Left lung (tissue), 10 donors: ENCODE results near the gene NTMT2. TPM values are rescaled to one million over a fixed set of nuclear protein-coding genes. Genes with fewer than 3 reads are reported as not detected.

Source experiments
- ATAC-seq: fragments of 200-7000 bp; cut with Tn5 transposase; one replicate; pipeline ENCODE4 v1.9.1; 2020; ENCODE audit warnings: moderate library complexity
- DNase-seq, 4 donors: peaks; one replicate each; pipeline ENCODE4 v3.0.0-alpha.2; 2013 to 2020
- H3K27ac ChIP-seq, 2 donors: fragments of 200-600 bp; sonication (generic) in 1 of 2; one replicate each; pipeline versions ENCODE4 v1.5.0 to v1.8.0; 2020 to 2021
- H3K27me3 ChIP-seq, 2 donors: fragments of 200-600 bp; sonication (generic) in 1 of 2; one replicate each; pipeline versions ENCODE4 v1.5.0 to v1.8.0; 2020 to 2021
- H3K36me3 ChIP-seq, 2 donors: fragments of 200-600 bp; sonication (generic) in 1 of 2; one replicate each; pipeline versions ENCODE4 v1.5.0 to v1.8.0; 2020 to 2021
- H3K4me1 ChIP-seq, 2 donors: fragments of 200-600 bp; one replicate each; pipeline ENCODE4 v1.8.0; 2021
- H3K4me3 ChIP-seq, 2 donors: fragments of 200-600 bp; sonication (generic) in 1 of 2; one replicate each; pipeline versions ENCODE4 v1.5.0 to v1.8.0; 2020 to 2021; ENCODE audit warnings: mild to moderate bottlenecking in 1 of 2
- H3K9me3 ChIP-seq, 2 donors: fragments of 200-600 bp; sonication (generic) in 1 of 2; one replicate each; pipeline versions ENCODE4 v1.5.0 to v1.8.0; 2020 to 2021
- CTCF ChIP-seq, 2 donors: fragments of 200-600 bp; sonication (generic) in 1 of 2; IDR thresholded peaks; one replicate each; pipeline versions ENCODE4 v1.5.0 to v1.8.0; 2021; ENCODE audit warnings: antibody characterized with exemption in 2 of 2
- intact Hi-C, 2 donors: fragments of 100-400 bp; cut with DNase I; formaldehyde crosslinking; loops; one replicate each; pipeline versions ENCODE4 v1.11.2 to v1.14.2; 2022
- polyA plus RNA-seq, 6 donors: library from polyadenylated mRNA; unstranded; fragments of 120-200 nt; gene quantifications; one replicate each; pipeline ENCODE4 v1.2.1, GENCODE V29; 2013; ENCODE audit not compliant: insufficient read length in 6 of 6
- total RNA-seq, 2 donors: library from RNA; stranded (reverse); fragmentation: NEBNext Ultra II Directional; extraction: Animal tissue kit (Norgen Biotek cat#: 25700); gene quantifications; one replicate each; pipeline ENCODE4 v1.2.1, GENCODE V29; 2021
- donor health status: DM: no; HTN: yes; CAD: no.
- donor health status: DM: no; HTN: no; CAD: no.

NTMT2 gene
- total and polyA plus RNA-seq, 8 donors: not detected

DNA sequence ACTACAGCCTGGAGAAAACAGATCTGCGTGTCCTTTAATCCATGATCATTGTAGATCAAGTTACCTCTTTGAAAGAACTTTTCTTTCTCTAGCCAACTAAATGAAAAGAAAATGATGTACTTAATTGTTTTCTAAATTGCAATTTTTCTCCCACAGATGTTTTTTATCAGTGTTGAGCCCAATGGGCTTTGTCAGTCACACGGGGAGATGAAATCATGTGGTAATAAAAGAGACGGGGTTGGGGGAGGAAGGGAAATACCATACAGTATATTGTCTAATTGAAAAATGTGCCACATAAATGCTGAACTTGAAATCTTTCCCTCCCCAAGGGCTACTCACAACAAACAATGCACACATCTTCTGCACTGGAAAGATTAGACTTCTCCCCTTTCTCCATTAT is 58.4 kb downstream of the NTMT2 start:
- DNase-seq: no peak
- no peak for TF ChIP-seq CTCF (IDR thresholded peaks at IDR 0.05)
- H3K4me3 ChIP-seq: no peak overlapping the region
- no peaks in the 10 kb centered on the region for H3K4me1 ChIP-seq
- no peak for ATAC-seq
- H3K27me3 ChIP-seq: no peaks in the 10 kb centered on the region
- no peak overlapping the region for H3K27ac ChIP-seq
- no peaks in the 10 kb centered on the region for H3K36me3 ChIP-seq
- intact Hi-C loops: no loop called here
- H3K9me3 ChIP-seq: peaks cover 0 to 4% of the 10 kb centered on the region in 2 donors

GRCh38 chr1:170205301-170205700 is 59.5 kb downstream of the NTMT2 start:
- no peaks in the 10 kb centered on the region for H3K27me3 ChIP-seq
- DNase-seq: no peak
- peaks cover 0 to 4% of the 10 kb centered on the region in 2 donors for H3K9me3 ChIP-seq
- ATAC-seq: no peak
- no peaks in the 10 kb centered on the region for H3K36me3 ChIP-seq
- H3K4me1 ChIP-seq: no peaks in the 10 kb centered on the region
- intact Hi-C loops: no loop called here
- H3K27ac ChIP-seq: no peak overlapping the region
- no peak for TF ChIP-seq CTCF (IDR thresholded peaks at IDR 0.05)
- H3K4me3 ChIP-seq: no peak overlapping the region

DNA sequence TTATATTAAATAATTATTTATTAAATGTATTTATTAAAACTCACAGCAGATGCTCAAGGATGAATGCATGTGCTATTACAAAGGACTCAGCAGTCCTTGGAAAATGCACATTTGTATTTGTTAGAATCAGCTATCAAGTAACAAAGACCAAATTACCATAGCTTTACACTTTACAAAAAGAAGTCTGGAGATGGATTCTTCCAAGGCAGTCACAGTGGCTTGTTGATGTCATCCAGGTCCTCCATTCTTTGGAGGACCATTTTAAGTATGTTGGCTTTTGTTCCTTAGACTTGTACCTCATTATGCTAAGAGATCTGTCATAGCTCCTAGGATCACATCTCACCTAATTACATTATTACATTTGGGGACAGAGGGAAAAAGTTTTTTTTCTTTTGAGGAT is 63.4 kb downstream of the NTMT2 start:
- ATAC-seq (no peak), DNase-seq (no peak)
- Histone ChIP-seq H3K4me3 (no peak overlapping the region), H3K4me1 (no peaks in the 10 kb centered on the region), H3K9me3 (peaks cover 0 to 4% of the 10 kb centered on the region in 2 donors), H3K27ac (no peak overlapping the region), H3K36me3 (no peaks in the 10 kb centered on the region), H3K27me3 (no peaks in the 10 kb centered on the region)
- intact Hi-C loops: no loop called here
- TF ChIP-seq CTCF (IDR thresholded peaks at IDR 0.05): no peak

- no peak for TF ChIP-seq CTCF (IDR thresholded peaks at IDR 0.05)
- H3K9me3 ChIP-seq: peaks cover 0 to 4% of the 10 kb centered on the region in 2 donors
- H3K4me1 ChIP-seq: no peaks in the 10 kb centered on the region
- no peak for DNase-seq
- ATAC-seq: no peak
- H3K4me3 ChIP-seq: no peak overlapping the region
- H3K36me3 ChIP-seq: no peaks in the 10 kb centered on the region
- H3K27me3 ChIP-seq: no peaks in the 10 kb centered on the region
- no peak overlapping the region for H3K27ac ChIP-seq
- intact Hi-C loops: no loop called here
These were observed 64.4 kb downstream of the NTMT2 start for GRCh38 chr1:170210142-170210541.

- intact Hi-C loops: no loop called here
- H3K4me1 ChIP-seq: no peaks in the 10 kb centered on the region
- H3K4me3 ChIP-seq: no peak overlapping the region
- H3K27me3 ChIP-seq: no peaks in the 10 kb centered on the region
- no peak overlapping the region for H3K27ac ChIP-seq
- DNase-seq: peak in 2 of 4 donors; percentile 17 to 50
- peak; percentile 33 for ATAC-seq
- no peak for TF ChIP-seq CTCF (IDR thresholded peaks at IDR 0.05)
- H3K36me3 ChIP-seq: no peaks in the 10 kb centered on the region
- H3K9me3 ChIP-seq: no peaks in the 10 kb centered on the region
These were observed 67.8 kb downstream of the NTMT2 start for GRCh38 chr1:170213596-170213995.
